Retina (tissue), 1 donor: ENCODE results near the gene TAC3.
"Not testable (repeated sequence)": the region's sequence is repeated elsewhere in the genome, so short reads cannot be mapped to it uniquely, and the experiment has no call there.

Experiments used
- DNase-seq: peaks from one replicate; pipeline ENCODE4 v3.0.0-alpha.2; 2016

Gene TAC3

DNA sequence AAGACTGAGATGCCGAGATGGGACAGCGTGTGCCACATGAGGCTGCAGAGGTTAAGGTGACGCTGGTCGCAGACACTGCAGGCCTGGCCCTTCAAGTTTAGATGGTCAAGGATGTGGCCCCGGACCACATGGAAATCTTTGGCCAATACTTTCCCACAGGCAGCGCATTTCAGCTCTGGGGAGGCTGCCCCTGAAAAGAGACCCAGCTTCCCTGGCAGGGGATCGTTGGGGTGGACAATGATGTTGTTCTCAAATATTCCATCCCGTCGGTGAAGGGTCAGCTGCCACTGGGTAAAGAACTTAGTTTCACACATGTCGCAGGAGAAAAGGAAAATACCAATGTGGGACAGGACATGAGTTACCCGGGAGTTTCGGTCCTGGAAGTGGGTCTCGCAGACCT is 12.9 kb downstream of the TAC3 start:
- DNase-seq, result no peak

- peak; percentile 41 for DNase-seq
These were observed 14.9 kb downstream of the TAC3 start for GRCh38 chr12:57001448-57001906.

- DNase-seq, result no peak
These were observed 15.9 kb downstream of the TAC3 start for GRCh38 chr12:57000393-57000792.

- no peak for DNase-seq
These were observed 16.9 kb downstream of the TAC3 start for GRCh38 chr12:56999456-56999855.

GRCh38 chr12:56998981-56999380 is 17.3 kb downstream of the TAC3 start:
- DNase-seq, result no peak

- no peak for DNase-seq
These were observed 18.0 kb downstream of the TAC3 start for GRCh38 chr12:56998316-56998715.

DNA sequence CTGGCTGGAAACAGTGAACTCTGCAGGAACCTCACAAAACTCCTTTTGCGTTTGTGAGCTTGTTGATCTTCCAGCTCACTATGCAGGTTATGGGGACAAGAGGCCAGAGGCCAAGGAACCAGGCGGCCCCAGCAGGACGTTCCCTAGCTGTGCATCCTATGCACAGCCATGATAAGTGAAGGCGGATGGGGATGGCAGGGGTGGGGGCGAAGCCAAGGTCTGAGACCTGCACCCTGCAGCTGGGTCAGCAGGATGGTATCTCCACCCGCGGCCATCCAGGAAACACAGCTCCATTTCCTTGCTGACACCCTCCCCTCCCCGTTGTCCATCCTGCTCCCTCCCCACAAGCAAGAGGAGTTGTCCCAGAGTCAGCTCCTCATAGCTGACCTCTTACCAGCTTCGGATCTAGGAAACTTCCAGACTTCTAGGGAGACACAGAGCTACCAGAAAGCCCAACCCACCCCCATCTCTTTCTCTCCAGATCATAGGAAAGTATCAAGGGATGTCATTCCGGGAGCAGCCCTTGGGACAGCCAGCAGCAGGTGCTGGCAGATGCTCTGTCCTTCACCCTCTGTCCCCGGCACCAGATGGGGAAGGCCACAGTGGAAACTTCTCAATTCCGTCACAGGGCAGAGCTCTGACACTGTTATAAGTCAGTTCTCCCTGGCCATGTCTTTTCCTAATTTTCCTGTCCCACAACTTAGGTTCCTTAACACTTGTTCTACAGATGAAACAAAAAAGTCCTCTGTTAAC is 19.4 kb downstream of the TAC3 start:
- no peak for DNase-seq

DNA sequence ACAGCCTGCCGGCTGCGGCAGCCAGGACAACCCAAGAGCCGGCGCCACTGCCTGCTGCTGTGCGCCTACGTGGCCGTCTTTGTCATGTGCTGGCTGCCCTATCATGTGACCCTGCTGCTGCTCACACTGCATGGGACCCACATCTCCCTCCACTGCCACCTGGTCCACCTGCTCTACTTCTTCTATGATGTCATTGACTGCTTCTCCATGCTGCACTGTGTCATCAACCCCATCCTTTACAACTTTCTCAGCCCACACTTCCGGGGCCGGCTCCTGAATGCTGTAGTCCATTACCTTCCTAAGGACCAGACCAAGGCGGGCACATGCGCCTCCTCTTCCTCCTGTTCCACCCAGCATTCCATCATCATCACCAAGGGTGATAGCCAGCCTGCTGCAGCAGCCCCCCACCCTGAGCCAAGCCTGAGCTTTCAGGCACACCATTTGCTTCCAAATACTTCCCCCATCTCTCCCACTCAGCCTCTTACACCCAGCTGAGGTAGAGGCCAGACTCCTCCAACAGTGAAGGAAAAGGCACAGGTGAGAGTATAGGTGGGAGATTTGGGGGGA is 20.3 kb downstream of the TAC3 start:
- DNase-seq, result no peak

DNA sequence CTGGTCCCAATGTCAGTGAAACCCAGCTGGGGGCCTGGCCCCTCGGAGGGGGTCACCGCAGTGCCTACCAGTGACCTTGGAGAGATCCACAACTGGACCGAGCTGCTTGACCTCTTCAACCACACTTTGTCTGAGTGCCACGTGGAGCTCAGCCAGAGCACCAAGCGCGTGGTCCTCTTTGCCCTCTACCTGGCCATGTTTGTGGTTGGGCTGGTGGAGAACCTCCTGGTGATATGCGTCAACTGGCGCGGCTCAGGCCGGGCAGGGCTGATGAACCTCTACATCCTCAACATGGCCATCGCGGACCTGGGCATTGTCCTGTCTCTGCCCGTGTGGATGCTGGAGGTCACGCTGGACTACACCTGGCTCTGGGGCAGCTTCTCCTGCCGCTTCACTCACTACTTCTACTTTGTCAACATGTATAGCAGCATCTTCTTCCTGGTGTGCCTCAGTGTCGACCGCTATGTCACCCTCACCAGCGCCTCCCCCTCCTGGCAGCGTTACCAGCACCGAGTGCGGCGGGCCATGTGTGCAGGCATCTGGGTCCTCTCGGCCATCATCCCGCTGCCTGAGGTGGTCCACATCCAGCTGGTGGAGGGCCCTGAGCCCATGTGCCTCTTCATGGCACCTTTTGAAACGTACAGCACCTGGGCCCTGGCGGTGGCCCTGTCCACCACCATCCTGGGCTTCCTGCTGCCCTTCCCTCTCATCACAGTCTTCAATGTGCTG is 21.0 kb downstream of the TAC3 start:
- no peak for DNase-seq

- no peak for DNase-seq
These were observed 22.0 kb downstream of the TAC3 start for GRCh38 chr12:56994231-56994746.

GRCh38 chr12:56993346-56993745 is 23.0 kb downstream of the TAC3 start:
- DNase-seq, result no peak

DNA sequence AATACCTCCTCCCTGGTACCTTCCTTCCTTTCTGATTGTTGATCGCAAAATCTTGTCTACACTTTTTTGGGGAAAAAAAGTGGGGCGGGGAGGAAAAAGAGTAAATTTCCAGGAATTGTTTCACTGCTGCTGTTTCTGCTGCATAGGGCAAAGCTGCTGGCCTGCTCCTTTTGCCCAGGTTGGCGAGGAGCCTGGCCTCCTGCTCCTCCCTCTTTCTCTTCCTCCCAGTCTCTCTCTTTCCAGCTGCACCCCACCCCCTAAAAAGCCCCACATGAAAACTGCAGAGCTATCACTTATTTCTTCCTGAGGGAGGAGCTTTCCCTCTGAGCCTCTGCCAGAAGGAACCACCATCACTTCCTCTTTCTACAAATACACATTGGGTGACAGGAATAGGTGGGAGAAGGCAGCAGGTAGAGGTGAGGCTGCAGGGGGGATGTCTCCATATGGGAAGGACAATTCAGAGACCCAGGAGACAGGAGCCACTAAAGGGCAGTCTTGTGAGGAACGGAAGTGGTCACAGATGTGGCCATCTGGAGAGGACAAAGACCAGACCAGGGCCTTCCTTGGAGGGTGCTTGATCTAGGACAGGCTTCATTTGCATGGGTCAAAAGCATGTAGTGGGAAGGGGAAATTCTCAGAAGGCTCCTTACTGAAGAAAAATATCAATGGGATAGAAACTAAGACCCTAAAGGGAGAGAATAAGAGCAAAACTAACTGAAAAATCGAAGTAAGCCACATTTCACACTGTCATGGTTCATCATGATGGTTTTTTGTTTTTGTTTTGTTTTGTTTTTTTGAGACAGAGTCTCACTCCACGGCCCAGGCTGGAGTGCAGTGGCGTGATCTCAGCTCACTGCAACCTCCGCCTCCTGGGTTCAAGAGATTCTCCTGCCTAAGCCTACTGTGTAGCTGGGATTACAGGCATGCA is 24.7 kb downstream of the TAC3 start:
- DNase-seq, result no peak

DNA sequence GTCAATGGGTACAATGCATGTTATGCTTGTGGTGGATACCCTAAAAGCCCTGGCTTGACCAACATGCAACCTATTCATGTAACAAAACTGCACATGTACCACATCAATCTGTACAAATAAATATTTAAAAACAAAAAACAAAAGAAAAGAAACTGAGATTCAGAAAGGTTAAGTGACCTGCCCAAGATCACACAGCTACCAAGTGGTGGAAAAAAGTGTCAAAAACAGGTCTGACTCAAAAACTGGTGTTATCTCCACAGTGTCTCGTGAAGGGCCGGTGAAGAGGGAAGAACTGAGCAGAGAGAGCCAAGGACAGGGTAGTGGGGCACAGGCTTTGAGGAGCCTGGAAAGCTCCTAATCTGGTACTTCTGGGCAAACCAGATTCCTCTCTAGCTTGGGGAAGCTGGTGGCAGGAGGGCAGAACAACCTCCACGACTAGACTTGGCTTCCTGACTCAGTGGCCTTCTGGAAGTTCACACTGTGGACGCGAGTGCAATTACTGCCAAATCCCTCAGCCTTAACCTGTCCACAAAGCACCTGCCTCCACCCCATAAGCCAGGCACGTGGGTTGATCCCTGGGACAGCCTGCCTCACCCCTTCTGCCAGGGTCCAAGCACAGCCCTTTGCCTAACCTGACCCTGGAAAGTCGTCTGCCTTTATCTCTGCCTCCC is 25.5 kb downstream of the TAC3 start:
- DNase-seq, result no peak

GRCh38 chr12:56989861-56990610 is 26.3 kb downstream of the TAC3 start:
- no peak for DNase-seq

- DNase-seq, result no peak
These were observed 28.1 kb downstream of the TAC3 start for GRCh38 chr12:56988207-56988739.

DNA sequence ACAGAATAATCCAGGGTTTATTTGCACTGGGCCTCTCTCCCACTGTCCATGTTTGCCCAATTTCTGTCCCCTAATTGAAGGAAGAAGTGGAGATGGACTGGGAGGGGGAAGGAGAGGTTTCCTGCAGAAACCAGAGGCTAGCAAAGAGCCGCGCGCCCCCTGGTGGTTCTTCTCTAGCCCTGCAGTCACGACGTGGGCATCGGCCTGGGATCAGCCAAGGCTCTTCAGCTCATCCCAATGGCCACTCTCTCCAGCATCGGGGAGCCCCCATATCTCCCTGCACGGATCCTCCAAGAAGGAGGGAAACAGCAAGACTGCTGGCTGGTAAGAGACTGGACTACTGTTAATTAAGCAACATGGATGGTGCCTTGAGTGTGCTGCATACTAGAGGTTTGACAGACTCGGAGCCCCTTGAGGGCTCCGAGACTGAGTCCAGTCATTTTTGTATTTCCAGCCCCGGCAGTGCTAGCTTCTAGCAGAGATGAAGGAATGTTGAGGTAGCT is 28.7 kb downstream of the TAC3 start:
- peak; percentile 89 for DNase-seq

- no peak for DNase-seq
These were observed 29.3 kb downstream of the TAC3 start for GRCh38 chr12:56987011-56987410.

- DNase-seq, result not testable (repeated sequence)
These were observed 30.6 kb downstream of the TAC3 start for GRCh38 chr12:56985714-56986113.

DNA sequence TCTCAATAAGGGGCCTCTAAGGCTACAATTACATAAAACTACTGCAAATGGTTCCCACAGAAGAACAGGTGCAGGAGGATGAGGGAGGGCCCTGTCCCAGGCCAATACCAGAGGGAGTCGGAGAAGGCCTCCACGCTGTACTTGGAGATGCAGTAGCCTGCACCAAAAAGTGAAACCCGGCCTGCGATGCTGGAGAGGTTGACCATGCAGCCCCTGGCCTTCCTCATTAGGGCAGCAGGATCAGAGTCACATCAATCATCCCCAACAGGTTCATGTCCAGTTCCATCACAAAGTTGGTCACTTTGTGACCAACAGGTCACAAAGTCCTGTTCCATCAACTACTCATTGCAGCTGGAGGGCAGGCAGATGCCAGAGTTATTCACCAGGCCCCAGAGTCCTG is 32.9 kb downstream of the TAC3 start:
- DNase-seq, result no peak

DNA sequence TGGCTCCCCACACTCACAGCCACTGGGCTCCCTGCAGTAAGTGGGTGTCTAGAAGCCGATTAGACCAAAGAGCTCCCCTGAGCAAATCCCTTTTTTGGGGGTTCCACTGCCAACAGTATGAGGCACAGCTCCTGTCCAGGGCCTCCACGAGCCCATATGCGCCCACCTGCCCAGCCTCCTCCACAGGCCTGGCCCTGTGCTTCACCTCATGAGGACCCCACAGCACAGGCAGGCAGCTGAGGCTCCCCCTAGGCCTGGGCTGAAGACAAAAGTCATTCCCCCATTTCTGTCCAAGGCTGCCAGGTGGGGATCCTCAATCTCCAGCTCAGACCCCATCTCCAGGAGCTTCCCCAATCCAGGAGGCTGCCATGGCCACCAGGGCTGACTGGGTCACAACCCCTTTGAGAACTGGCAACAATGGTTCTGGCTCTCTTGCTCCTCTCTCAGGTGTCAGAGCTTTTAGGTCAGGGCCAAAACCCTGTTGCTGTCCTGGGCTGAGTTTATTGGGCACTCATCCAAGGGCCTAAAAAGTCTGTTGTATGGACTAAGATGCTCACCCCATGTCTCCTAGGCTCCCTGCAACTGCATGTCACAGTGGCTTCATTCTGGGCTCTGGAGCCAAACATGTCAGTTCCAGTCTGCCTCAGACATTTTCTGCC is 33.6 kb downstream of the TAC3 start:
- not testable (repeated sequence) for DNase-seq
